HCT116 (cell line): ENCODE measurements around the gene NECTIN3.

Source experiments
- CTCF ChIP-seq, 3 experiments: fragments of 200-600 bp in 1 of 3; sonication (generic) in 1 of 3; IDR thresholded peaks in 2 of 3; conservative IDR thresholded peaks in 1 of 3; 2 replicates each; pipeline ENCODE4 v1.5.1; 2012 to 2017; ENCODE audit warnings: low read depth in 2 of 3, low read length in 2 of 3, antibody characterized with exemption in 1 of 3, borderline replicate concordance in 1 of 3, control low read depth in 1 of 3, mild to moderate bottlenecking in 1 of 3, mixed read lengths in 1 of 3, mixed run types in 1 of 3, moderate library complexity in 1 of 3; ENCODE audit not compliant: insufficient read depth in 1 of 3
- POLR2A ChIP-seq: IDR thresholded peaks from 2 replicates; pipeline ENCODE4 v1.7.0; 2011; ENCODE audit warnings: borderline replicate concordance; ENCODE audit not compliant: insufficient read depth, insufficient read length; ENCODE audit errors: extremely low read depth
- SP1 ChIP-seq: IDR thresholded peaks from 2 replicates; pipeline ENCODE4 v1.6.1; 2012; ENCODE audit warnings: low read depth
- ZFX ChIP-seq: fragments of 450-650 bp; IDR thresholded peaks from 2 replicates; pipeline ENCODE4 v1.6.1; 2017
- TF ChIP-seq, protein P1 (sequence below): IDR thresholded peaks from 2 replicates; pipeline ENCODE4 v1.6.1; 2012; ENCODE audit warnings: low read depth

DNA sequence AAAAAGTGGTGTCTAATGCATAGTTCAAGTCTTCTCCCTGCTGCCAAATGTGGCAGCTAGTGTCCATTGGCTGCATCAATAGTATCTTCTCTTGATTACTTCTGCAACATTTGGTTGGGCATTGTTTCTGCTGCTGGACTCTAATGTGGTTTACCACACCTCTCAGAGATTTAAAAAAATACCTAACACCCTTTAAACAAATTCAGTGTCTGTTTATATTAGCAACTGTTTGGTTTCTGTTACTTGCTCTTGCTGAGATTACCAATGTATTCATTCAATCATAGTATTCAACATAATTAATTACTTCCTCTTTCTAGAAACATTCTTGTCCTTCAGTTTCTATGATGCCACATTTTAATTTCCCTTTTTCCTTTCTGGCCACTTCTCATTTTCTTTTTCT lies 20.3 kb upstream of the NECTIN3 start:
- TF ChIP-seq CTCF (IDR thresholded peaks at IDR 0.05 in 2 of 3, conservative IDR thresholded peaks at IDR 0.05 in 1 of 3; ENCODE audit: borderline replicate concordance in 1 of 3, insufficient read depth in 1 of 3, low read depth in 2 of 3, low read length in 2 of 3) (no peak), POLR2A (no peak), ZFX (no peak), SP1 (no peak)
- TF ChIP-seq, protein P1, sequence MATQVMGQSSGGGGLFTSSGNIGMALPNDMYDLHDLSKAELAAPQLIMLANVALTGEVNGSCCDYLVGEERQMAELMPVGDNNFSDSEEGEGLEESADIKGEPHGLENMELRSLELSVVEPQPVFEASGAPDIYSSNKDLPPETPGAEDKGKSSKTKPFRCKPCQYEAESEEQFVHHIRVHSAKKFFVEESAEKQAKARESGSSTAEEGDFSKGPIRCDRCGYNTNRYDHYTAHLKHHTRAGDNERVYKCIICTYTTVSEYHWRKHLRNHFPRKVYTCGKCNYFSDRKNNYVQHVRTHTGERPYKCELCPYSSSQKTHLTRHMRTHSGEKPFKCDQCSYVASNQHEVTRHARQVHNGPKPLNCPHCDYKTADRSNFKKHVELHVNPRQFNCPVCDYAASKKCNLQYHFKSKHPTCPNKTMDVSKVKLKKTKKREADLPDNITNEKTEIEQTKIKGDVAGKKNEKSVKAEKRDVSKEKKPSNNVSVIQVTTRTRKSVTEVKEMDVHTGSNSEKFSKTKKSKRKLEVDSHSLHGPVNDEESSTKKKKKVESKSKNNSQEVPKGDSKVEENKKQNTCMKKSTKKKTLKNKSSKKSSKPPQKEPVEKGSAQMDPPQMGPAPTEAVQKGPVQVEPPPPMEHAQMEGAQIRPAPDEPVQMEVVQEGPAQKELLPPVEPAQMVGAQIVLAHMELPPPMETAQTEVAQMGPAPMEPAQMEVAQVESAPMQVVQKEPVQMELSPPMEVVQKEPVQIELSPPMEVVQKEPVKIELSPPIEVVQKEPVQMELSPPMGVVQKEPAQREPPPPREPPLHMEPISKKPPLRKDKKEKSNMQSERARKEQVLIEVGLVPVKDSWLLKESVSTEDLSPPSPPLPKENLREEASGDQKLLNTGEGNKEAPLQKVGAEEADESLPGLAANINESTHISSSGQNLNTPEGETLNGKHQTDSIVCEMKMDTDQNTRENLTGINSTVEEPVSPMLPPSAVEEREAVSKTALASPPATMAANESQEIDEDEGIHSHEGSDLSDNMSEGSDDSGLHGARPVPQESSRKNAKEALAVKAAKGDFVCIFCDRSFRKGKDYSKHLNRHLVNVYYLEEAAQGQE = no peak
